ENCODE measurements around the gene FOXL2.

The FOXL2 gene

DNA sequence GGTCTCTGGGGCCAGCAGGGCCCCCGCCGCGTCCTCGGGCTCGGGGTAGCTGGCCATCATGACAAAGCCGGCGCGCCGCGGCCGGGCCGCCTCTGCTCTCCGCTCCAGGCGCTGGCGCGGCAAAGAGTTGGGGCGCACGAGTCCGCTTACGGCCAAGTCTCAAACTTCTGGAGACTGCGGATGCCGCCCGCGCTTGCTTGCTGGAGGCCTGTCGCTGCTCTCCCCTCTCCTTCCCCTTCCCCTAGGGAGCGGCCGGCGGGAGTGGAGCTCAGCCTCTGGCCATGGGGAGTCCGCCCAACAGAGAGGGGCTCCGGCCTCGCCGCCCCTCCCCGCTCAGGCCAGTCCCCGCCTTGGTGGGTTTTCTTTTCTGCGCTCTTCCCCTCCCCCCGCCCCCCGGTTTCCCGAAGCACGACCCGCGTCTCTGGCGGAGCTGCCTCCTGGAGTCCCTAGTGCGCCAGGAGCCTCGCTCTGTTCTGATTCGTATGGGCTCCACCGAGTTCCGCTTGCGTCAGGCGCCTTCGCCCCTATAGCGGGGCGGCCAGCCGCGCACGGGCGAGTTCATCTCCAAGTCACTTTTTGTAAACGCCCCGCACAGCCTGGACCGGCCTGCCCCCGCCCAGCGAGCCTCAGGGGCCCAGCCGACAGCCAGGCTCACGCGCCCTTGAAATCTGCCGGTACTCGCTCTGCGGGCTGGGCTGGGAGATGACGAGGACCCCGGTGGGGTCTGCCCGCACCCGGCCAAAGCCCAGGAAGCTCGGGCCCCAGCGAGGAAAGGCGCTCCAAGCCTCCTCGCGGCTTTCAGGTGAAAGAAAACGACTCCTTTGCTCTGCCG, at the start of gene FOXL2, which contains the start of gene FOXL2NB:
TSS of gene FOXL2 (minus strand) at position 475 of the 832 bp plus-strand sequence. CDS start at position 60, 415 bp downstream.
TSS of gene FOXL2NB (plus strand) at position 555 of the 832 bp plus-strand sequence. CDS start at position 703, 148 bp downstream.
- FAIRE-seq, result no peak

DNA sequence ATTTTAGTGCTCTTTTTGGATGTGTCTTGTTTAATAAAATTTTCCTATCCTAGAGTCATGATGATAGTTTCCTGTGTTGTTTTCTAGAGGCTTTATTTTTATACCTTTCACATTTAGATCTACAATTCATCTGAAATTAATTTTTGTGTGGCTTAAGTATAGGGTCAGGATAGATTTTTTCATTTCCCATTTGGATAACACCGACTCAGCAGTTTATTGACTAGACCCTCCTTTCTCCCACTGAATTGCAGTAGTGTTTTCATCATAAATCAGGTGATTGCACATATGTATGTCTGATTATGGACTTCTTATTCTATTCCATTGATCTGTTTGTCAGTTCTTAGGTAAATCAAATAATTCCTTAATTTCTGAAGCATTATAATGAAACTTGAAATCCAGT, 48.8 kb upstream of the FOXL2 start:
- no peak for FAIRE-seq

DNA sequence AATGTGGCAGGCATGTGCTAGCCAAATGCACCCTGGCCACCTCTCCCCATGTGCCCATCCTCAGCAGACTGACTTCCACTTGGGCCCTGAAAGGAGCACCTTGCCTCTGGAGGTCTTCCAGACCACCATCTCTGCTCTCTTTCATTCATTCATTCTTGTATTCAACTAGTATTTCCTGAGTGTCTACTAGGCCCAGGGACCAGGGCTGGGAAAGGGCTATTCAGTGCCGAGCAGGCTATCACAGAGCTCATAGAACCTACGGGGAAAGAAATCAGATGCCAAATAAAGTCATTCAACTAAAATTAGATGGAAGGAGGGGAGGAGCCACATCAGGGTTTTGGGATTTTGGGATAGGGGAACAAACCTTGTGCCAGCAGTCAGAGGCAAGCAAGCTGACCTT, 40.2 kb upstream of the FOXL2 start:
- no peak for FAIRE-seq

DNA sequence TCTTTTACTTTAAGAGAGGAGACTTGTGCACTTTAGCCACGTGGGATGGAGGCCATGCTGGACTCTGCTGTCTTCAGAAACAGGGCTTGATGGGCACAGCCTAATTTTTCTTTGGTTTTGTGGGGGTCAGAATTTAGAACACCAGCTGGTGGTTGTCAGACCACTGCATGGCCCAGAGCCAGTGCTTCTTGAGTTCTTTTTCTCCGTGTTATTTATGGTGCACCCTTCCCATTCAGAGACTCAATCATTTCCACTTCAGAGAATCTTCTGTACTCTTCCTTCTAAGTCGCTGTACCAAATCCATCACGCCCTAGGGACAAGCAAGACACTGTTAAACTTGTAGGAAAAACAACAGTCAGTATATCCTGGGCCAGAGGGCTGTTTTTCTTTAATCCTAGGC, 39.0 kb upstream of the FOXL2 start:
- no peak for FAIRE-seq

DNA sequence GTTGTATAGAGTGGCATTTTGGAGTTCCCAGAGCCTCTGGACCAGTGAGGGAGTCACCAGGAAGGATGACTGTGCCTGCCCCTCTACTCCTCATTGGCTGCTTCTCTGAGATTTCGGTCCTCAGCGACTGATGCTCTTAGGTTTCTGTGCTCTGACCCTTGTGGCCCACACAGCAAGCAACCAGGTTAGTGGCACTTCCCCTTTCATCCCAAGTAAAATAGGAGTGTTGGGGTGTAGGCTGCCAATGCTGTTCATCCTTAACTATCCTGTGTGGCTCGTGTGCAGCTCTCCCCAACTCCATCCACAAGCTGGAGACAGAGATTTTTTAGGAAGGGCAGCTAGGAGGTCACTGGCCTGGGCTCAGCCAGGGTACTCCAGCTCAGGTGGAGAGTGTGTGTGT, 37.9 kb upstream of the FOXL2 start:
- FAIRE-seq, result no peak

DNA sequence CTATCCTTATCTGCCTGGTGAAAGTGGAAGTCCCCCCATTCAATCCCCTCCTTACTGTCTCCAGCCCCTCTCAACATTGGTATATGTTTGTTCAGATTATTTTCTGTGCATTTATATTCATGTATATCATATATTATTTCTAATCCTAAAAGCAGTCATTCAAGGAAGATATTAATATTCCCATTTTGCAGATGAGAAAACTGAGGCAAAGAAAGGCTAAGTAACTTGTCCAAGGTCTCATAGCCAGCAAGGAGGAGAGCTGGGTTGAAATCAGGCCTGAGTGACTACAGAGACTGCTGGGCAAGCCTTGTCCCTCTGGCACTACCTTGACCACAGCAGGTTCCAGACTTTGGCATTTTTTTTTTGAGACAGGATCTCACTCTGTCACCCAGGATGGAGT, 29.1 kb upstream of the FOXL2 start:
- no peak for FAIRE-seq

- no peak for FAIRE-seq
Measured at GRCh38 chr3:138975351-138975750, 28.4 kb upstream of the FOXL2 start.

DNA sequence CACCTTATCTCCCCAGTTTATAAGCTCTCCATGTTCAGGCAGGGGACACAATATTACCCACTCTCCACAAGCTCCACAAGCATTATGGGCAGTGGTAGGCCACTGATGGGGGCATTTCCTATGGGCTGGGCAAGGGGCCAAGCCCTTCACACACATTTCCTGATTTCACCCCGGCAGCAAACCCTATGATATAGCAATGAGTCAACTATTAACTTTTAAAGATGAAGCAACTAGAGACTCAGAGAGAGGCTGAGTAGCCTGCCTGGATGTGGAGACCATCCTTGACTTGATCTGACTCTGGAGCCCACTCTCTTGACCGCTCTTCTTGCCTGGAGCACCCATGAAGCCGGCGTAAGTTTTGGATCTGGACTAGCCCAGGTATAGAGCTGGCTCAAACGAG, 27.5 kb upstream of the FOXL2 start:
- FAIRE-seq, result no peak

DNA sequence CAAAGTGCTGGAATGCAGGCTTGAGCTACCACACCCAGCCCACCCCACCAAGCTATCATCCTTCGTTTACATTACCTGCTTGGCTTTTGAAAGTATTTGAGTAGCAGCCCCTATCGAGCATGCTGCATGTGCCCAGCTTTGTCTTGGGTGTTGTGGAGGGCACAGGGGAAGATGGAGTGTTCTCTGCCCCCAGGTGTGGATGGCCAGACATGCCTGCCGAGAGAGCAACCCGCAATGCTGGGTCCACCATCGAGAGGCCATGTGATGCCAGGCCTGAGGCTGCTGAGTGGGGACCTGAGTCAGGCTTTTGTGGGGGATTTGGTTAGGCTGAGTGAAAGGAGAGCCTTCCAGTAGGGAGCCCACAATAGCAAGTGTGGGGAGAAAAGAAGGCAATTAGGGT, 26.0 kb upstream of the FOXL2 start:
- FAIRE-seq, result no peak

DNA sequence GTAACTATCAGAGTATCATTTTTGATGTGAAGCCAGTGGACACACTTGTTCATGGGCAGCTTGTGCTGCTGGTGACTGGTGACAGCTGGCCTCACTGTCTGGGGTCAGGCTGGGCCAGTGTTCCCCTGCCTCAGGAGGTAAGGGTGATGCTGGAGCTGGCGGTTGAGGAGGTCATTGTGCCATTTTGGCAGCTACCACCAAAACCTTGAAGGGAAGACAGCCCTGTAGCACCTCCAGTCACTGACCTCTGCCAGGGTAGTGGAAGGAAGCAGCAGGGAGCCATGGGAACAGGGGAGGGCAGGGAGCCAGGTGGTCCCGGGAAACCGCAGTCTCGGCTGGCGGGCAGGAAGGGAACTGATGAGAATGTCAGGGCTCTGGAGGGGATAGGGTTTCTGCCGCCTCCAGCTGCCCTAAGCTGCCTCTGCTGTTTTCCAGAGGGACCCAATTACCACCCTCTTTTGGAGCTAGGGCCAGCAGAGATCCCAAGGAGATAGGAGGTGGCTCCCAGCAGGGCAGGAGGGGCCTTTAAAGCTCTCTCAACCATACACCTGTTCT, 24.9 kb upstream of the FOXL2 start:
- FAIRE-seq, result no peak

DNA sequence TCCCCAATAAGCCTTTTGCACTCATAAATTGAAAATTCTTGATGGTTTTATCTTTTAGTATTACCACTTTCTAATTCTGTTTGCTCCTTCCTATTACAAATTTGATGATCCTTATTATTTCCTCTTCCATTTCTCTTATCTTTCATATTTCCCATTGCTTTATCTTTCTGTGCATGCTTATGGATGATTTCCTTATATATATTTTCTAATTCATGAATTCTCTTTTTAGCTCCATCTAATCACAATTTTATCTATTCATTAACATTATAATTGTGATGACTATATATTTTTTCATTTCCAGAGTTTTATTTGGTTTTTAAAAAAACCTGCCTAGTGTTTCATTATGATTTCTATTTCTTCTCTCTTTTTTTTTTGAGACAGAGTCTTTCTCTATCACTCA, 18.0 kb upstream of the FOXL2 start:
- FAIRE-seq, result no peak

DNA sequence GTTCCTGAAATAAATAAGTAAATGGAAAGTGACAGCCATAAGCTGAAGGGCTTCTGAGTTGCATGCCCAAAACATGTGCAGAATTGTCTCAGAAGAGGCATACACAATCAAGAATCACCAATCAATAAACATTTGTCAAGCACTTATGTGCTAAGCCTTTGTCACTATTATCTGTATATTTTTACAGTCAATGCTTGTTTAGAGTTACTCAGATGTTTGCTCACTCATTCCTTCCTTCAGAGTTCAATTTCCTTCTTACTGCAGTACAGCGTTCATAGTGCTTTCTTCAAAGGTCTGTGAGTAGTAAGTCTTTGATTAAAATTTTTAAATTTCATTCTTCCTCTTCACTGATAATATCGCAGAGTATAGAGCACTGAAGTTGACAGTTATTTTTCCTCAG, 17.3 kb upstream of the FOXL2 start:
- no peak for FAIRE-seq

DNA sequence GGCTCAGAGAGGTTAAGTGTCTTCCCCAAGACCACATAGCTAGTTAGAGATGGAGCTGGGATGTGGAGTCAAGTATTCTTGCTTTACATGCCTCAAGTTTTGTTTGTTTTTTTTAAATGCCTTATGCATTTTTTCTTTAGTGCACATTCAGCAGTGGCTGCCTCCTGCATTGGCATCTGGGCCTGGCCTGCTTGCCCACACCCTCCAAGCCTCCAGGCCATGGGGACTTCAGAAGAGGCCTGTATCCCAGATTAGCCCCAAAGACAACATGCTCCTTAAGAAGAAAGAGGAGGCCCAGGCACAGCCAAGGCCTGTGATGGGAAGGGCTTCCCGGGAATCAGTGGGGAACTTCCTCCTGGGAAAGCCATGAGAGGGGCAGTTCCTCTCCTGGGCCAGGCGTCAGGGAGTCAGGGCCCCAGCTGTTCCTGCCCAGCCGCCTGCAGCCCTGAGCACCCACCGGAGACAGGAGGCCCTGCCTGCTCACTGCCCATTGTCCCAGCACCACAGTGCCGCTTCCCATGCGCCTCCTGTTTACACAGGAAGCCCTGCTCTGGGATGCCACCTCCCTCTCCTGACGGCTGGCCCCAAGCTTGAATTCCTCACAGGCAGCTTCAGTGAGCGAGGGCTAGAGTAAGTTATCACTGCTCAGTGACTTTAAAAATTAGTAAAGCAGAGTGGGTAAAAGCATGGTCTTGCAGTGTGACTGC, 16.1 kb upstream of the FOXL2 start:
- FAIRE-seq, result no peak

GRCh38 chr3:138960417-138960852, 13.5 kb upstream of the FOXL2 start:
- no peak for FAIRE-seq

- no peak for FAIRE-seq
Measured at GRCh38 chr3:138950701-138951100, 3.8 kb upstream of the FOXL2 start.

- no peak for FAIRE-seq
Measured at GRCh38 chr3:138950006-138950644, 3.2 kb upstream of the FOXL2 start.

DNA sequence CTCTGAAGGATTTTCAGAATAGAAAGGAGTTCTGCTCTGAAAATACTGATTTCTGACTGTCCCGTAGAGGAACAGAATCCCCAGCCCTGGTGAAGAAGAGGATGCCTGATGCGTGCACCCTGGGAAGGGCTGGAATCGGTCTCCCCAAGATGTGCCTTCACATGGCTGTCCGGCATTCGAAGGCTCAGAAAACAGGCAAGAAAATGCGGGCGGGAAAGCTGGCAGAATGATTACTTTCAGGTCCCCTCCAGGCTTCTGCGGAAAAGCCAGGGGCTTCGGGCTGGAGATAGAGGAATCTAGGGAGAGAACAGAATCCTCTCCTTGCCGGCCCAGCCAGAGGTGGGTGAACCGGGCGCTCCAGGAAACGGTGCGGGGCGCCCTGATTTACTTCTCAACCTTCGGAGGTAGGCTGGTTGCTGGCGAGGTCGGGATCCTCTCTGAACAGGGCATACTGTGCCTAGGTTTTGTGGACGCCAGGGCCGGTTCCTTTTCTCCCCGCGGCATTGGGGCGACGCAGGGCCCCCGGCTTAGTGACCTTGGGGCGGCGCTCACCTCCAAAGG, 2.6 kb upstream of the FOXL2 start:
- no peak for FAIRE-seq

- no peak for FAIRE-seq
Measured at GRCh38 chr3:138949002-138949418, 2.1 kb upstream of the FOXL2 start.

- no peak for FAIRE-seq
Measured at GRCh38 chr3:138948371-138949001, 1.5 kb upstream of the FOXL2 start.

- FAIRE-seq, result no peak
Measured at GRCh38 chr3:138947495-138948121, 671 bp upstream of the FOXL2 start.

DNA sequence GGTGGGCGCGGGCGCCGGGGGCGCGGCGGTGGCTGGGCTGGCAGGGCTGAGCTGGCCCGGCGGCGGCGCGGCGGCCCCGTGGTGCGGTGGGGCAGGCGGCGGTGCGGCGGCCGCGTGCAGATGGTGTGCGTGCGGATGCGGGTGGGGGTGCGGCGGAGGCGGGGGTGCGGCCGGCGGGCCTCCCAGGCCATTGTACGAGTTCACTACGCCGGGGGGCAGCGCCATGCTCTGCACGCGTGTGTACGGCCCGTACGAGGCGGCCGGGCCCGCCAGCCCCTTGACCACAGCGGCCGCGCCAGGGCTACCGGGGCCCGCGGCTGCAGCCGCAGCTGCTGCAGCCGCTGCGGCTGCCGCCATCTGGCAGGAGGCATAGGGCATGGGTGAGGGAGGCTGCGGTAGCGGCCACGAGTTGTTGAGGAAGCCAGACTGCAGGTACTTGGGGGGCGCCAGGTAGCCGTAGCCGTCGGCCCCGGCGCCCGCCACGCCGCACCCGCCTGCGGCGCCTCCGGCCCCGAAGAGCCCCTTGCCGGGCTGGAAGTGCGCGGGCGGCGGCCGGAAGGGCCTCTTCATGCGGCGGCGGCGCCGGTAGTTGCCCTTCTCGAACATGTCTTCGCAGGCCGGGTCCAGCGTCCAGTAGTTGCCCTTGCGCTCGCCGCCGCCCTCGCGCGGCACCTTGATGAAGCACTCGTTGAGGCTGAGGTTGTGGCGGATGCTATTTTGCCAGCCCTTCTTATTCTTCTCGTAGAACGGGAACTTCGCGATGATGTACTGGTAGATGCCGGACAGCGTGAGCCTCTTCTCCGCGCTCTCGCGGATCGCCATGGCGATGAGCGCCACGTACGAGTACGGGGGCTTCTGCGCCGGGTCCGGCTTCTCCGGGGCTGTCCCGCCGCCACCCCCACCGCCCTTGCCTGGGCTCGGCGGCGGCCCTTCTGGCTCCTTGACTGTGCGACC, 951 bp downstream of the FOXL2 start:
- no peak for FAIRE-seq

Measured in colon (tissue), 2 donors.